A549 (cell line): ENCODE data around the gene TPO.

ENCODE experiments used
- CTCF ChIP-seq: fragments of >200 bp; sonication (Bioruptor Twin); formaldehyde crosslinking; IDR thresholded peaks from 3 replicates; pipeline ENCODE4 v1.5.1; 2016
- MYC ChIP-seq: IDR thresholded peaks from 2 replicates; pipeline ENCODE4 v1.6.1; 2012; ENCODE audit warnings: mild to moderate bottlenecking, inconsistent platforms, low read length, improper control_type of control experiment, borderline replicate concordance
- POLR2A ChIP-seq: IDR thresholded peaks from 2 replicates; pipeline ENCODE4 v1.6.1; 2012; ENCODE audit warnings: mild to moderate bottlenecking, low read length
- SMC3 ChIP-seq: fragments of >200 bp; sonication (Bioruptor Twin); formaldehyde crosslinking; IDR thresholded peaks from 3 replicates; pipeline ENCODE4 v1.6.1; 2018; ENCODE audit warnings: inconsistent platforms
- USF2 ChIP-seq: fragments of 450-650 bp; IDR thresholded peaks from 2 replicates; pipeline ENCODE4 v1.6.1; 2014; ENCODE audit warnings: antibody characterized with exemption

- TF ChIP-seq CTCF: no peak
- TF ChIP-seq POLR2A: no peak
- no peak for TF ChIP-seq USF2
- no peak for TF ChIP-seq SMC3
- no peak for TF ChIP-seq MYC
Measured at GRCh38 chr2:1497122-1497611, 83.9 kb downstream of the TPO start.
